ENCODE results near the gene LY6G5C. TPM values are rescaled to one million over a fixed set of nuclear protein-coding genes. Genes with fewer than 3 reads are reported as not detected.

Gene LY6G5C
- total and polyA plus RNA-seq, 2 experiments from 2014 or later = 2.1 TPM; not detected in 1

- no peak overlapping the region for H3K27ac Mint-ChIP-seq
- DNase-seq (ENCODE audit: low spot score) (no peak), ATAC-seq (no peak)
- Histone ChIP-seq H3K4me3 (no peak overlapping the region), H3K27ac (ENCODE audit: low read depth) (no peak overlapping the region), H3K27me3 (ENCODE audit: insufficient read depth) (no peaks in the 10 kb centered on the region), H3F3A (replicated peaks; ENCODE audit: low read depth) (no peaks in the 10 kb centered on the region), H3K4me1 (ENCODE audit: insufficient read depth) (peaks cover 3% of the 10 kb centered on the region; the same call in 1 of the 2 replicates), H2AFZ (no peak overlapping the region), H3K36me3 (ENCODE audit: insufficient read depth) (no peaks in the 10 kb centered on the region), H4K20me1 (replicated peaks; ENCODE audit: insufficient read depth) (no peaks in the 10 kb centered on the region), H3K9me2 (ENCODE audit: insufficient read depth) (no peaks in the 10 kb centered on the region), H3K79me2 (replicated peaks; ENCODE audit: insufficient read depth) (no peaks in the 10 kb centered on the region), H3K4me2 (no peak overlapping the region)
- TF ChIP-seq EZH2 (IDR thresholded peaks at IDR 0.05; ENCODE audit: low read depth, unreplicated experiment) (no peak), ZNF114 (CRISPR knock-in tag; IDR thresholded peaks at IDR 0.05) (no peak), POLR2AphosphoS5 (IDR thresholded peaks at IDR 0.05; ENCODE audit: low read depth) (no peak)
- no peaks in the 10 kb centered on the region for H3K36me3 Mint-ChIP-seq (ENCODE audit: low read depth)
- H3K4me1 Mint-ChIP-seq = peaks cover 12% of the 10 kb centered on the region
- peaks cover 13% of the 10 kb centered on the region for H3K27me3 Mint-ChIP-seq (ENCODE audit: insufficient read depth, low read depth, poor library complexity)
- no peak overlapping the region for H3K4me3 Mint-ChIP-seq
- H3K9me3 Mint-ChIP-seq = no peaks in the 10 kb centered on the region
Observed at GRCh38 chr6:31708224-31708623, 27.4 kb upstream of the LY6G5C start.

- no peaks in the 10 kb centered on the region for H3K27me3 ChIP-seq (ENCODE audit: insufficient read depth)
- no peaks in the 10 kb centered on the region for H3K79me2 ChIP-seq (replicated peaks; ENCODE audit: insufficient read depth)
- DNase-seq (ENCODE audit: low spot score) = no peak
- no peak for ATAC-seq
- H3K27ac ChIP-seq (ENCODE audit: low read depth) = no peak overlapping the region
- no peak overlapping the region for H2AFZ ChIP-seq
- H3K36me3 Mint-ChIP-seq (ENCODE audit: low read depth) = no peaks in the 10 kb centered on the region
- H3K4me1 Mint-ChIP-seq = peaks cover 9% of the 10 kb centered on the region
- no peak overlapping the region for H3K4me3 ChIP-seq
- no peaks in the 10 kb centered on the region for H4K20me1 ChIP-seq (replicated peaks; ENCODE audit: insufficient read depth)
- no peak overlapping the region for H3K4me3 Mint-ChIP-seq
- no peaks in the 10 kb centered on the region for H3K4me1 ChIP-seq (ENCODE audit: insufficient read depth)
- no peaks in the 10 kb centered on the region for H3K9me2 ChIP-seq (ENCODE audit: insufficient read depth)
- no peak overlapping the region for H3K27ac Mint-ChIP-seq
- H3K27me3 Mint-ChIP-seq (ENCODE audit: insufficient read depth, low read depth, poor library complexity) = peaks cover 14% of the 10 kb centered on the region
- H3K4me2 ChIP-seq = no peak overlapping the region
- no peaks in the 10 kb centered on the region for H3K36me3 ChIP-seq (ENCODE audit: insufficient read depth)
- no peaks in the 10 kb centered on the region for H3K9me3 Mint-ChIP-seq
- no peaks in the 10 kb centered on the region; the same call in 1 of the 2 replicates for H3F3A ChIP-seq (replicated peaks; ENCODE audit: low read depth)
- no peak for TF ChIP-seq CTCF (conservative IDR thresholded peaks at IDR 0.05; ENCODE audit: low read depth in 2 of 2)
- no peak for TF ChIP-seq ZNF114 (CRISPR knock-in tag; IDR thresholded peaks at IDR 0.05)
- no peak for TF ChIP-seq ZNF331 (CRISPR knock-in tag; IDR thresholded peaks at IDR 0.05; ENCODE audit: low read depth)
- no peak for TF ChIP-seq JUNB (IDR thresholded peaks at IDR 0.05; ENCODE audit: unreplicated experiment)
- TF ChIP-seq EZH2 (IDR thresholded peaks at IDR 0.05; ENCODE audit: low read depth, unreplicated experiment) = no peak
- TF ChIP-seq STAT1 (IDR thresholded peaks at IDR 0.05; ENCODE audit: unreplicated experiment) = no peak
- TF ChIP-seq EZH2phosphoT487 (IDR thresholded peaks at IDR 0.05; ENCODE audit: unreplicated experiment) = no peak
- no peak for TF ChIP-seq REST (IDR thresholded peaks at IDR 0.05; ENCODE audit: unreplicated experiment)
- TF ChIP-seq ZNF462 (CRISPR knock-in tag; IDR thresholded peaks at IDR 0.05) = no peak
- TF ChIP-seq POLR2AphosphoS5 (IDR thresholded peaks at IDR 0.05; ENCODE audit: low read depth) = no peak
- TF ChIP-seq NANOG (IDR thresholded peaks at IDR 0.05; ENCODE audit: borderline replicate concordance) = no peak
Observed at GRCh38 chr6:31707701-31708100, 26.8 kb upstream of the LY6G5C start.

Data from GM23338 (cell line).